ENCODE data around the gene ZBTB21.
A peak's percentile ranks its signal among the peaks of the same experiment; 100 is the strongest.

The ZBTB21 gene

DNA sequence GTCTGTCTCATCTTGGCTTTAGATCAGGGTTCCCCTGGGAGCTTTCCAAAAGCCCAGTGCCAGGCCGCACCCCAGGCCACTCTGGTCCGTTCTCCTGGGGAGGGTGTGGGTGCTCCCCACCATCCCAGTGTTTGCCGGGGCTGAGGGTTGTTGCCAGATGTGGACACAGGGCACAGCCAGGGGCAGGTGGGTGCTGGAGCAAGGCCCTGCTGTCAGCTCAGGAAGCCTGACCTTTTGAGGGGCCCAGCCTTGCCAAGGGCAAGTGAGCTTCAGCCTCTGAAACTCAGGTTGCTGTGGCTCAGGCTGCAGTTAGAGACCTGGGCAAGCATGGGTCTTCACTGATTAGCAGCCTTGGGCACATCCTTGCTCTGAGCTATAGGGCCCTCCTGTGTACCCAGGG, 22.8 kb upstream of the ZBTB21 start:
- Mint-ChIP-seq H3K9me3 (no peaks in the 10 kb centered on the region), H3K4me3 (no peak overlapping the region), H3K27ac (no peak overlapping the region), H3K36me3 (peaks cover 2% of the 10 kb centered on the region), H3K4me1 (peaks cover 8% of the 10 kb centered on the region), H3K27me3 (no peaks in the 10 kb centered on the region)
- DNase-seq (ENCODE audit: low spot score in 2 of 2) (no peak), ATAC-seq (ENCODE audit: low read depth) (no peak)

- Mint-ChIP-seq H3K4me1 (peaks cover 8% of the 10 kb centered on the region), H3K36me3 (peaks cover 2% of the 10 kb centered on the region), H3K27ac (no peak overlapping the region), H3K9me3 (no peaks in the 10 kb centered on the region), H3K27me3 (no peaks in the 10 kb centered on the region), H3K4me3 (no peak overlapping the region)
- no peak for DNase-seq (ENCODE audit: low spot score in 2 of 2)
- ATAC-seq (ENCODE audit: low read depth): no peak
Observed at GRCh38 chr21:42032266-42032665, 22.1 kb upstream of the ZBTB21 start.

GRCh38 chr21:42031816-42032215, 21.7 kb upstream of the ZBTB21 start:
- H3K36me3 Mint-ChIP-seq: peaks cover 2% of the 10 kb centered on the region
- no peaks in the 10 kb centered on the region for H3K9me3 Mint-ChIP-seq
- H3K27ac Mint-ChIP-seq: no peak overlapping the region
- peaks cover 12% of the 10 kb centered on the region for H3K4me1 Mint-ChIP-seq
- H3K27me3 Mint-ChIP-seq: peaks cover 4% of the 10 kb centered on the region
- DNase-seq (ENCODE audit: low spot score in 2 of 2): no peak
- no peak overlapping the region for H3K4me3 Mint-ChIP-seq
- no peak for ATAC-seq (ENCODE audit: low read depth)

- Mint-ChIP-seq H3K27ac (no peak overlapping the region), H3K9me3 (no peaks in the 10 kb centered on the region)
- ATAC-seq (ENCODE audit: low read depth): no peak
Observed at GRCh38 chr21:42031241-42031640, 21.1 kb upstream of the ZBTB21 start.

DNA sequence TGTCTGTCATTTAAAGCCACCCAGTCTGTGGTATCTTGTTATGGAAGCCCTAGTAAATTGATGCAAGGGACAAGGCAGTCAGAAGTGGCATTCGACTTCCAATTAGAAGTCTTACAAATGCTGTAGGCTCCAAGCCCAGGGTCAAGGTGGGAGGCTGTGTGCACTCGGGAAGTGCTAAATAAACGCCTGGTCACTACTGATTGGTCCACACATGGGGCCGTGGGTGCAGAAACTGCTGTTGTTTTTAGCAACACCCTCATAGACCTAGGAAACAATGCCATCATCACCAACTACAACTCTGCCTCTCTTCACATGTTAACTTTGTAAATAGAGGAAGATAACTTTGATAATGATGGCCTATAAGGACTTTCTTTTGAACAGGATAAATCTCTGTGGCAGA, 20.2 kb upstream of the ZBTB21 start:
- DNase-seq (ENCODE audit: low spot score in 2 of 2) (no peak), ATAC-seq (ENCODE audit: low read depth) (no peak)
- H3K27me3 Mint-ChIP-seq: peaks cover 11% of the 10 kb centered on the region
- H3K4me1 Mint-ChIP-seq: peaks cover 15% of the 10 kb centered on the region
- H3K4me3 Mint-ChIP-seq: no peak overlapping the region
- H3K36me3 Mint-ChIP-seq: peaks cover 2% of the 10 kb centered on the region
- H3K27ac Mint-ChIP-seq: no peak overlapping the region
- no peaks in the 10 kb centered on the region for H3K9me3 Mint-ChIP-seq

More at GRCh38 chr21:42031241-42031640, 21.1 kb upstream of the ZBTB21 start:
- Mint-ChIP-seq H3K27me3 (peaks cover 7% of the 10 kb centered on the region), H3K36me3 (peaks cover 2% of the 10 kb centered on the region), H3K4me3 (no peak overlapping the region), H3K4me1 (peaks cover 15% of the 10 kb centered on the region)
- DNase-seq (ENCODE audit: low spot score in 2 of 2): no peak

DNA sequence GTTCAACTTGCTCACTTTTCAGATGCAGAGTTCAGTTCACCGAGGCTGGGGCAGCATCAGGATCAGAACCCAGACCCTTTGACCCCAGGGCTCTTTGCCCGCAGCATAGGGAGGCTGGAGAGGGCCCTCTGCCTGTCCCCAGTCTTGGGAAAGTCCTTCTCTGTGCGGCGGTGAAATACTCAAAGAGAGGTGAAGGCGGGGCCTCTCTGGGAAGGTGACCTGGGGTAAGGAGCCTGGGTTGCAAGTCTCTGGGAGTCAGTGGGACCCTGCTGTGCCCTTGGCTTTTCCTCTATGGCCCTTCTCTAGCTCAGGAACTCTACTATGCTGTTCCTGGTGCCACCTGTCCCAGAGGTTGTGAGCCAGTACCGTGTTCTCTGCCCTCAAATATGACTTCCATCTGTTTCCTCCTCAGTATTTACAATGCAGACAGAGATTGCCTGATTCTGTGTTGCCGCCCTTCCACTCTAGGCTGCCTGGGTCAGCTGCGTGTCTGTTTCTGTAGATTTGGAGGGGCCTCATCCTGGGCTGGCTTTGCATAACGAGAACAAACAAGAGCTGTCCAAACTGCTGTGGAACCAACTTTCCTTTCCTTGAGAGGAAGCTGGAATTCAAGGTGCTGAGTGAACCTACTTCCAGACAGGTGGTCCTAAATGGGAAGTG, 18.7 kb upstream of the ZBTB21 start:
- ATAC-seq (ENCODE audit: low read depth): no peak
- Mint-ChIP-seq H3K36me3 (no peaks in the 10 kb centered on the region), H3K4me1 (peaks cover 10% of the 10 kb centered on the region), H3K4me3 (no peak overlapping the region), H3K27me3 (peaks cover 14% of the 10 kb centered on the region), H3K9me3 (no peaks in the 10 kb centered on the region), H3K27ac (no peak overlapping the region)
- no peak for DNase-seq (ENCODE audit: low spot score in 2 of 2)

- no peak for ATAC-seq (ENCODE audit: low read depth)
- Mint-ChIP-seq H3K27ac (no peak overlapping the region), H3K4me3 (no peak overlapping the region), H3K36me3 (no peaks in the 10 kb centered on the region), H3K27me3 (peaks cover 14% of the 10 kb centered on the region), H3K9me3 (no peaks in the 10 kb centered on the region), H3K4me1 (peaks cover 10% of the 10 kb centered on the region)
- no peak for DNase-seq (ENCODE audit: low spot score in 2 of 2)
Observed at GRCh38 chr21:42027822-42028765, 17.9 kb upstream of the ZBTB21 start.

GRCh38 chr21:42027085-42027821, 17.1 kb upstream of the ZBTB21 start:
- no peaks in the 10 kb centered on the region for H3K36me3 Mint-ChIP-seq
- no peaks in the 10 kb centered on the region for H3K9me3 Mint-ChIP-seq
- ATAC-seq (ENCODE audit: low read depth): no peak
- DNase-seq (ENCODE audit: low spot score in 2 of 2): no peak
- peak overlapping the region; percentile 56 for H3K27ac Mint-ChIP-seq
- H3K27me3 Mint-ChIP-seq: peaks cover 14% of the 10 kb centered on the region
- H3K4me3 Mint-ChIP-seq: no peak overlapping the region
- H3K4me1 Mint-ChIP-seq: peaks cover 10% of the 10 kb centered on the region

GRCh38 chr21:42026082-42026435, 15.9 kb upstream of the ZBTB21 start:
- no peak overlapping the region for H3K27ac Mint-ChIP-seq
- no peaks in the 10 kb centered on the region for H3K9me3 Mint-ChIP-seq
- H3K27me3 Mint-ChIP-seq: peaks cover 17% of the 10 kb centered on the region
- H3K4me1 Mint-ChIP-seq: peaks cover 10% of the 10 kb centered on the region
- no peak for DNase-seq (ENCODE audit: low spot score in 2 of 2)
- no peak overlapping the region for H3K4me3 Mint-ChIP-seq
- H3K36me3 Mint-ChIP-seq: no peaks in the 10 kb centered on the region
- ATAC-seq (ENCODE audit: low read depth): no peak

- Mint-ChIP-seq H3K4me3 (no peak overlapping the region), H3K36me3 (no peaks in the 10 kb centered on the region), H3K4me1 (peaks cover 10% of the 10 kb centered on the region), H3K9me3 (no peaks in the 10 kb centered on the region), H3K27me3 (peaks cover 19% of the 10 kb centered on the region), H3K27ac (no peak overlapping the region)
- no peak for DNase-seq (ENCODE audit: low spot score in 2 of 2)
- ATAC-seq (ENCODE audit: low read depth): no peak
Observed at GRCh38 chr21:42025376-42026081, 15.4 kb upstream of the ZBTB21 start.

DNA sequence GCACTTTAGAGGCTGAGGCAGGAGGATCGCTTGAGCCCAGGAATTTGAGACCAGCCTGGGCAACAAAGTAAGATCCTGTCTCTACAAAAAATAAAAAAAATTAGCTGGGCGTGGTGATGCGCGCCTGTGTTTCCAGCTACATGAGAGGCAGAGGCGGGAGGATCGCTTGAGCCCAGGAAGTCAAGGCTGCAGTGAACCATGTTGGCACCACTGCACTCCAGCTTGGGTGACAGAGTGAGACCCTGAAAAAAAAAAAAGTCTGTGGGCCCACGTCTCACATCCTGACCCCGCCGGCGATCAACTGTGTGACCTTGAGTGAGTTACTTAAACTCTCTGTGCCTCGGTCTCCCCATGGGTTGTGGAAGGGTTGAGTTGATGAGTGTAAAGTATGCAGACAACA, 12.7 kb upstream of the ZBTB21 start:
- H3K4me1 Mint-ChIP-seq: peaks cover 10% of the 10 kb centered on the region
- H3K27ac Mint-ChIP-seq: no peak overlapping the region
- no peaks in the 10 kb centered on the region for H3K9me3 Mint-ChIP-seq
- no peak overlapping the region for H3K4me3 Mint-ChIP-seq
- H3K36me3 Mint-ChIP-seq: no peaks in the 10 kb centered on the region
- DNase-seq (ENCODE audit: low spot score in 2 of 2) (no peak), ATAC-seq (ENCODE audit: low read depth) (no peak)
- peaks cover 25% of the 10 kb centered on the region for H3K27me3 Mint-ChIP-seq

DNA sequence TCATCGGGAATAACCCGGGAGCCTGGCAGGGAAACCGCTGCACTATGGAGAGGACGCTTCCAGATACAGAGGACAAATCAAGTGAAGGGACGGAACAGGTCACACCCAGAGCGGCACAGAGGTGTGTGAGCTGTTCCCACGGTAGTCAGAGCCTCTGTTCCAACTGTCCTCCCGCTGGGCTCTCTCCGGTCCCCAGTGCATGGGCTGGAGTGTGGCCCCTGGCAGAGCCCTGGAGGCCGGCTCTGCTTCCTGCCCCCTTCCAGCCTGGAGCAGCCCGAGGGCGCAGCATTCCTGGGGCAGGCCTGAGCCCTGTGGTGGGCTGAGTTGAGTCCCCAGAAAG, 11.9 kb upstream of the ZBTB21 start:
- ATAC-seq (ENCODE audit: low read depth) (no peak), DNase-seq (ENCODE audit: low spot score in 2 of 2) (no peak)
- H3K36me3 Mint-ChIP-seq: no peaks in the 10 kb centered on the region
- peaks cover 23% of the 10 kb centered on the region for H3K27me3 Mint-ChIP-seq
- peaks cover 5% of the 10 kb centered on the region for H3K4me1 Mint-ChIP-seq
- H3K9me3 Mint-ChIP-seq: no peaks in the 10 kb centered on the region
- no peak overlapping the region for H3K4me3 Mint-ChIP-seq
- no peak overlapping the region for H3K27ac Mint-ChIP-seq

DNA sequence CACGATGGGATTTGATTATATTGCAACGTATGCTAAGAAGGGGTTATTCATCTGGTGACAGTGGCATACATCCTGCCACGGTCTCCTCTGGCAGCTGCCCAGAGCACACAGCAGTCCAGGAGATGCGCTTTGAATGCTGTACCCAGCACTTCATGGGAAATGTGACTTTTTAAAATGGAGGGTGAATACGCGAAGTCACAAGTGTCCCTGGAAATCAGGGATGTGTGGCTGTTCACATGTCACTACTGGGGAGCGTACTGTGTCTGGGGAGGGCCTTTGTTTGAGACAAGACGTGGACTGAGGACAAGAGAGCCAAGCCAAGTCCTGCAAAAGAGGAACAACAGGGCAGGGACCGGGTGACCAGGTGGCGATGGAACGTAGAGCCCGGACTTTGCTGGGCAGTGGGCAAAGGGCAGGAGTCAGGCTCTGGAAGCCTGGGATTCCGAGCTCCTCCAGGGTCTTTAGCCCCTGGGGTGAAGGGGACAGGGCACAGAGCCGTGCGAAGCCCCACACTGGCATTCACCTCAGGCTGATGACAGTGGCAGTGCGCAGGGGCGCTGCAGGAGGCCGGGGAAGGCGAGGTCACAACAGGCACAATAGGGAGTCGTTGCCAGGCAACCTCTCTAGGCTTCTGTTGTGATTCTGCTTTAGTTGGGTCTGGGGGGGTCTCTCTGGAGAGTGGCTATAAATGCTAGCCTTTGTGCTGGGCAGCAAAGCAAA, 11.4 kb upstream of the ZBTB21 start:
- DNase-seq (ENCODE audit: low spot score in 2 of 2) (no peak), ATAC-seq (ENCODE audit: low read depth) (no peak)
- H3K9me3 Mint-ChIP-seq: no peaks in the 10 kb centered on the region
- H3K36me3 Mint-ChIP-seq: no peaks in the 10 kb centered on the region
- no peak overlapping the region for H3K4me3 Mint-ChIP-seq
- no peaks in the 10 kb centered on the region for H3K4me1 Mint-ChIP-seq
- H3K27me3 Mint-ChIP-seq: peaks cover 18% of the 10 kb centered on the region
- no peak overlapping the region for H3K27ac Mint-ChIP-seq

Data from memory B cell (primary cell).